ENCODE results near the gene FBXW7.
"Not testable (repeated sequence)": the region's sequence is repeated elsewhere in the genome, so short reads cannot be mapped to it uniquely, and the experiment has no call there.

GRCh38 chr4:152544533-152544932 lies 8.6 kb upstream of the FBXW7 start:
- TF ChIP-seq CTCF, POLR2A (IDR thresholded peaks at IDR 0.05): not testable (repeated sequence)
